ENCODE results near the gene TBCEL. TPM values are rescaled to one million over a fixed set of nuclear protein-coding genes. Genes with fewer than 3 reads are reported as not detected.

The TBCEL gene
- polyA plus RNA-seq, 1 donor (not counting 4 experiments of a cell fraction or from before 2014, with no cell fraction given): 15.1 TPM

GRCh38 chr11:121095561-121095960, 71.7 kb downstream of the TBCEL start:
- Histone ChIP-seq H4K20me1 (ENCODE audit: control insufficient read depth, extremely low read depth, insufficient read depth, low read length) (no peaks in the 10 kb centered on the region), H3K27ac (ENCODE audit: control insufficient read depth, insufficient read depth, low read length) (no peak overlapping the region), H2AFZ (ENCODE audit: control insufficient read depth, low read length) (no peak overlapping the region), H3K4me2 (ENCODE audit: control insufficient read depth, extremely low read depth, insufficient read depth, low read depth, low read length) (no peak overlapping the region), H3K9me1 (ENCODE audit: control insufficient read depth, extremely low read depth, insufficient read depth, low read length) (no peaks in the 10 kb centered on the region), H3K4me1 (ENCODE audit: control insufficient read depth, extremely low read depth, insufficient read depth, low read length) (no peaks in the 10 kb centered on the region), H3K9me3 (ENCODE audit: control insufficient read depth, low read depth, low read length) (no peaks in the 10 kb centered on the region), H3K79me2 (ENCODE audit: control insufficient read depth, insufficient read depth, low read length) (no peaks in the 10 kb centered on the region), H3K4me3 (ENCODE audit: control insufficient read depth in 2 of 3, extremely low read depth in 1 of 3, insufficient read depth in 2 of 3, low read depth in 1 of 3, low read length in 3 of 3) (no peak overlapping the region), H3K9ac (ENCODE audit: control insufficient read depth, extremely low read depth, insufficient read depth, low read length) (no peak overlapping the region), H3K36me3 (ENCODE audit: control insufficient read depth in 2 of 2, extremely low read depth in 1 of 2, insufficient read depth in 2 of 2, low read length in 2 of 2) (no peaks in the 10 kb centered on the region), H3K27me3 (ENCODE audit: control insufficient read depth, extremely low read depth, insufficient read depth, low read length) (no peaks in the 10 kb centered on the region)
- dilution Hi-C loops (cut with MboI; ENCODE audit: extremely low pct_ligation_motif_present, low sequenced_read_pairs): no loop called here
- FAIRE-seq: no peak
- DNase-seq (ENCODE audit: low read depth, low spot score): no peak
- TF ChIP-seq EZH2 (IDR thresholded peaks at IDR 0.05; ENCODE audit: low read length): no peak
- TF ChIP-seq, protein P1, sequence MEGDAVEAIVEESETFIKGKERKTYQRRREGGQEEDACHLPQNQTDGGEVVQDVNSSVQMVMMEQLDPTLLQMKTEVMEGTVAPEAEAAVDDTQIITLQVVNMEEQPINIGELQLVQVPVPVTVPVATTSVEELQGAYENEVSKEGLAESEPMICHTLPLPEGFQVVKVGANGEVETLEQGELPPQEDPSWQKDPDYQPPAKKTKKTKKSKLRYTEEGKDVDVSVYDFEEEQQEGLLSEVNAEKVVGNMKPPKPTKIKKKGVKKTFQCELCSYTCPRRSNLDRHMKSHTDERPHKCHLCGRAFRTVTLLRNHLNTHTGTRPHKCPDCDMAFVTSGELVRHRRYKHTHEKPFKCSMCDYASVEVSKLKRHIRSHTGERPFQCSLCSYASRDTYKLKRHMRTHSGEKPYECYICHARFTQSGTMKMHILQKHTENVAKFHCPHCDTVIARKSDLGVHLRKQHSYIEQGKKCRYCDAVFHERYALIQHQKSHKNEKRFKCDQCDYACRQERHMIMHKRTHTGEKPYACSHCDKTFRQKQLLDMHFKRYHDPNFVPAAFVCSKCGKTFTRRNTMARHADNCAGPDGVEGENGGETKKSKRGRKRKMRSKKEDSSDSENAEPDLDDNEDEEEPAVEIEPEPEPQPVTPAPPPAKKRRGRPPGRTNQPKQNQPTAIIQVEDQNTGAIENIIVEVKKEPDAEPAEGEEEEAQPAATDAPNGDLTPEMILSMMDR (optimal IDR thresholded peaks at IDR 0.05 in 1 of 3, IDR thresholded peaks at IDR 0.05 in 1 of 3, conservative IDR thresholded peaks at IDR 0.05 in 1 of 3; ENCODE audit: extremely low read depth in 1 of 3, insufficient read depth in 2 of 3, low read length in 3 of 3): no peak

GRCh38 chr11:121099364-121099763, 75.5 kb downstream of the TBCEL start:
- peaks cover 9% of the 10 kb centered on the region for H3K27me3 ChIP-seq (ENCODE audit: control insufficient read depth, extremely low read depth, insufficient read depth, low read length)
- H3K9me3 ChIP-seq (ENCODE audit: control insufficient read depth, low read depth, low read length): no peaks in the 10 kb centered on the region
- H3K4me1 ChIP-seq (ENCODE audit: control insufficient read depth, extremely low read depth, insufficient read depth, low read length): no peaks in the 10 kb centered on the region
- H3K36me3 ChIP-seq (ENCODE audit: control insufficient read depth in 2 of 2, extremely low read depth in 1 of 2, insufficient read depth in 2 of 2, low read length in 2 of 2): no peaks in the 10 kb centered on the region
- no peak overlapping the region for H3K9ac ChIP-seq (ENCODE audit: control insufficient read depth, extremely low read depth, insufficient read depth, low read length)
- no peaks in the 10 kb centered on the region for H4K20me1 ChIP-seq (ENCODE audit: control insufficient read depth, extremely low read depth, insufficient read depth, low read length)
- H3K4me3 ChIP-seq (ENCODE audit: control insufficient read depth in 2 of 3, extremely low read depth in 1 of 3, insufficient read depth in 2 of 3, low read depth in 1 of 3, low read length in 3 of 3): no peak overlapping the region
- H3K79me2 ChIP-seq (ENCODE audit: control insufficient read depth, insufficient read depth, low read length): no peaks in the 10 kb centered on the region
- H3K27ac ChIP-seq (ENCODE audit: control insufficient read depth, insufficient read depth, low read length): no peak overlapping the region
- no peak for FAIRE-seq
- no peak overlapping the region for H2AFZ ChIP-seq (ENCODE audit: control insufficient read depth, low read length)
- no peaks in the 10 kb centered on the region for H3K9me1 ChIP-seq (ENCODE audit: control insufficient read depth, extremely low read depth, insufficient read depth, low read length)
- no peak for TF ChIP-seq EZH2 (IDR thresholded peaks at IDR 0.05; ENCODE audit: low read length)
- TF ChIP-seq, protein P1 (optimal IDR thresholded peaks at IDR 0.05 in 1 of 3, IDR thresholded peaks at IDR 0.05 in 1 of 3, conservative IDR thresholded peaks at IDR 0.05 in 1 of 3; ENCODE audit: extremely low read depth in 1 of 3, insufficient read depth in 2 of 3, low read length in 3 of 3): no peak
- DNase-seq (ENCODE audit: low read depth, low spot score): no peak
- H3K4me2 ChIP-seq (ENCODE audit: control insufficient read depth, extremely low read depth, insufficient read depth, low read depth, low read length): no peak overlapping the region
- dilution Hi-C loops (cut with MboI; ENCODE audit: extremely low pct_ligation_motif_present, low sequenced_read_pairs): no loop called here

Measured in keratinocyte (primary cell).